Jurkat, Clone E6-1 (cell line): ENCODE measurements around the gene C14orf132.

Experiments
- DNase-seq: peaks from one replicate; pipeline ENCODE4 v3.0.0-alpha.2; 2011; ENCODE audit warnings: low read depth, low spot score
- H3K4me3 ChIP-seq: 2 replicates; pipeline ENCODE4 v1.5.1; 2011; ENCODE audit warnings: mild to moderate bottlenecking, low read length, control low read depth, moderate library complexity

The C14orf132 gene

DNA sequence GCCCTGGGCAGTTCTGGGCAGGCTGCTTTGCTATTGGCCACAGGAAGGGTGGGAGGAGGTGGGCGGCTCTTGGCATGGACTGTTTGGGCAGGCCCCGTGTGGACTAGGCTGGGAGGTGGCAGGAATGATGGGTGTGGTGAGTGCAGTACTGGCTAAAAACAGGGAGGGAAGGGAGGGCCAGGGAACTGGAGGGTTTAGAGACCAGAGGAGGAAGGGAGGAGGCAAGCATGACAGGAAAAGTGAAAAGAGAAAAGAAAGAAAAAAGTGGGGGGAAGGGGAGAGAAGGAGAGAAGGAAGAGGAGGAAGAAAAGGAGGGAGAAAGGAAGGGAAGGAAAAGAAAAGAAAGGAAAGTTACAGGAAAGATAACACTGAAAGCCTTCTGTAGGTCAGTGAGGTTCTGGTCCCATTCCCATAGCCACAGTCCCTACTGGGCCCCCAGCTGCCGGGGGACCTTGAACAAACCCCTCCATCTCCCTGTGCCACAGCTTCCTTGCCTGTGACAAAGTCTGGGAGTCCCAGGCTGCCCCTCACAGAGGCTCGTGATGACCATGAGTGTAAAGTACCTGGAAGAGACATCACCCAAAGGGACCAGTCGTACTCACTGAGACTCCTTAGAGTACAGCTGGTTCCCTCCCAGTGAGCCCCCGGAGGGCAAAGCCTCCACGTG is 1.1 kb upstream of the C14orf132 start:
- DNase-seq: no peak
- no peak overlapping the region for H3K4me3 ChIP-seq

DNA sequence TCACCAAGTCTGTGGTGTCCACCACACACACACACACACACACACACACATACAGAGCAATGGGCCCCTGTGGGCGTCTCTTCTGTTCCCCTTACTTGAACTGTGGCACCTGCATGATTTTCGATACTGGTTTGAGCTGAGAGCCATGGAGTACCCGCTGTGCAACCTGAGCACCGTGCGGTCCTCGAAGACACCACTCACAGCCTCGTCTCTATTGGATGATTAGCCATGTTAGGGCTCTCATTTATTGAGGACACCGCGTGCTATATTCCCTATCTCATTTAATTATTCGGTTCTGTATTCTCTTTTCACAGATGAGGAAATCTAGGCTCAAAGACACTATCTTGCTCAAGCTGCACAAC is 623 bp upstream of the C14orf132 start:
- no peak overlapping the region; the same call in 1 of the 2 replicates for H3K4me3 ChIP-seq
- DNase-seq: no peak

DNA sequence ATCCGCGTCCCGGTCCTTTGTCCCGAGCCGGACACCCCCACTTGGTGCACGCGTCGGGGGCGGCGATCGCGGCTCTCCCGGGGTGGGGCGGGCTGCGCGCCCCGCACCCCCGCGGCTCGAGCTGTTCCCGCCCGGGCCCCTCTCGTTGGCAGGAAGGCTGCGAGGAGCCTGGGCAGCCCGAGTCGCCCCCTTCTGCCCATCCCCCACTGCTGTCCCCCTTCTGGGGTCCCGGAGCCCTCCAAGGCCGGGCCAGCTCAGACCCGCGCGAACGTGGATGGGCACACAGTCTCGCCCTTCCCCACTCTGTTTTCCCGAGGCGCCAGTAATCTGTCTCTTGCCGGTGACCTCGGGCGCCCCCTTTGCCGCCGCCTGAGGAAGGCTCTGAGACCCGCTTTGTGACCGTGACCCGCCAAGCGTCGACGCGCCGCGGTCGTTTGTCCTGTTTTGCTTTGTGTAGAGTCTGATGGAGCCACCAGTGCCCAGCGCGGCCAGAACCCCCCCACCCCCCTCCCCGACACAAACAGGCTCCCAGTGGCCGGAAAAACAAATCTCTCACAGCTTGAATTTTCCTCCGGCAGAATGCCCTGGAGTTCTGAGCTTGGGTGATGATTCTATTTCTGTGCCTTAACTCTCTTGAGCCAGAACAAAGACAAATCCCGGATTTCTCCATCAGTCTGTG is 610 bp downstream of the C14orf132 start:
- no peak for DNase-seq
- H3K4me3 ChIP-seq: peak overlapping the region; percentile 53

DNA sequence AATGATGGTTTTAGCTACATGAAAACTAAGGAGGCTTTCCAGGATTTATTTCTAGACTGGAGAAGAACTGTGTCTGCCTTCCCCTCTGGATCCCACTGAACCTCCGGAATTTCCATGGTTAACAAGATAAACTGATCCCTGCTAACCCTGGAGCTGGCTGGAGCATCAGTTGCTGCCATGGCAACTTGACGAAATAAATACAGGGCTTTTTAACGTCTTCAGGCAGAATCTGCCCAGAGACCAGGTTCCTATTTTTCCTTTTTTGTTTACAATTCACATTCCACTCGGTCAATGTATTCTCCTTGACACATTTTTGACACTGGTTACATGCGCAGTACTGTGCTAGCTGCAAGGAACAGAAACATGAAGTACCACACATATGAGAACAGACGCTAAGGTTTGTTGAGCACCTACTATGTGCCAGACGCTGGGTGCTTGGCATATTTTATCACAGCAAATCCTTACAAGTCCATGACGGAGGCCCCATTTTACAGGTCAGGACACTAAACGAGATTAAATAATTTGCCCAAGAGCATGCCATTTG is 1.7 kb downstream of the C14orf132 start:
- no peak overlapping the region for H3K4me3 ChIP-seq
- DNase-seq: no peak

DNA sequence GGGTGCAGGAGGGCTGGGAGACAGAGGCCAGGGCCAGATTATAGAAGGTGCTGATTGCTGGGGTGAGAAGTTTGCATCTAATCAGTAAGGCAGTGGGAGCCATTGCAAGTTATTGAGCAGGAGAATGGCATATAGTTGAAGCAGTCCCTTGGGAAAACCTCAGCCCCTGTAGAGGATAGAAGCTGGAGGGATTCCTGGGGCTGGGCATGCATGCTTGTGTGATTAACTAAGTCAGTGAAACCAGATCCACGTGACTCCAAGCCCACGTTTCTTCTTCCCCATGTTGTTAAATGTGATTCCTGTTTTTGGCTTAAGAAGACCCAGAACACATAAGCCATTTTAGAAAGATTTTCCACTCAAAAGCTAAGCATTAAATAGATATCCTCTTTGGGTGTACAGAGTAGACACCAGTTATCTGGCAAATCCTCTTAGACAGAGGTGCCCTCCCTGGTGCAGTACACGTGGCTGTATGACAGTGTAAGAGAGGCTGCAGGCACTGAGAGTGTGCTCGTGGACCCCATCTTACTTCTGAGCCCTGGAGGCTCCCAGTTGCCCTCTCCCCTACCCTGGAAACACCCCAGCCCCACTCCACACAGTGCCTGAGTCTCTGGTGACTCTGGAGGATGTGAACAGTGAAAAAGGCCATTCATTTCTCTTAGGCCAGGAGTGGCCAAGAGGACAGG is 3.2 kb downstream of the C14orf132 start:
- no peak for DNase-seq
- no peak overlapping the region for H3K4me3 ChIP-seq

DNA sequence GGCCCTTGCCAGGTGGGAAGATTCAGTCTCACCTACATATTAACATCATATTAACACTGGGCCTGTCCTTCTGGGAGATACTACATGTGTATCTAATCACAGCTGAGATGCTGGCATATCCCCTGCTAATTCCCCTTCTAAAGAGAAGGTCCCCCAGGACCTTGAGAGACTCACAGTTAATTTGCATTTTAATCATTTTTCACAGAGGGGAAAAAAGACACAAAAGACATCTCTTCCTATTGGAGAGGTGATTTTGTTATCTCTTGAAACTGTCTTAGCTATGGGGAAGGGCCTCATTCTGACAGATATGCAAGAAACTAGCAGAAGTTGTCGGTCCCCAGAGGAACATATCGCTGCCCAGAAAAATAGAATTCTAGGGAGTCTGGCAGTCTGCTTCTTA is 7.5 kb downstream of the C14orf132 start:
- H3K4me3 ChIP-seq: no peak overlapping the region
- DNase-seq: no peak

DNA sequence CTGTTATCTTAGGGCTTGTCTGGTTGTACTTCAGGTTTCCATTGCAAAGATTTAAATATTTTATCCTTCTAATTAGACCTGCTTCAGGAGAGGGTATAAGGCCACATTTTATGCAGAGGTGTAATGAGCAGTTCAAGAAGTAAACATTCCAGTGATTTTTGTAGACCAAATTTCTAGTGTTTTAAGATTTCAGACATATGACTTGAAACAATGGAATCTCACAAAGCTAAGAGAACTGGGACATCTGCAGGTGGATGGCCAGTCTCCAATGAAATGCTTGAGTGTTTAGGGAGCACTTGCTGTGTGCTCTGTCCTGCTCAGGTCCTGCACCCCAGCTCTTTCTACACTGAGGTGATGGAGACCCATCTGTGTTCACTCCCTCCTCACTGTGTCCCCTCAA is 7.9 kb downstream of the C14orf132 start:
- H3K4me3 ChIP-seq: no peak overlapping the region
- DNase-seq: no peak

DNA sequence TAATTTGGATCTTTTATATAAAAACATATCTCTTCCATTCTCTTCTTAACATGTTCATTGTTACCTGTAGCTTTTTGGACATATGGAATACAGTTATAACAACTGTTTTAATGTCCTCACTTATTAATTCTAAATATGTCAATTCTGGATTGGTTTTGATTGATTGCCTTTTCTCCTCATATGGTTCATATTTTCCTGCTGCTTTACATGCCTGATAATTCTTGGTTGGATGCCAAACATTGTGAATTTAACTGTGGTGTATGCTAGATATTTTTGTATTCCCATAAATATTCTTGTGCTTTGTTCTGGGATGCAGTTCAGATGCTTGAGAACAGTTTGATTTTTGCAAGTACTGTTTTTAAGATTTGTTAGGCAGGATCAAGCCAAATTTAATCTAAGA is 10.8 kb downstream of the C14orf132 start:
- no peak overlapping the region for H3K4me3 ChIP-seq

DNA sequence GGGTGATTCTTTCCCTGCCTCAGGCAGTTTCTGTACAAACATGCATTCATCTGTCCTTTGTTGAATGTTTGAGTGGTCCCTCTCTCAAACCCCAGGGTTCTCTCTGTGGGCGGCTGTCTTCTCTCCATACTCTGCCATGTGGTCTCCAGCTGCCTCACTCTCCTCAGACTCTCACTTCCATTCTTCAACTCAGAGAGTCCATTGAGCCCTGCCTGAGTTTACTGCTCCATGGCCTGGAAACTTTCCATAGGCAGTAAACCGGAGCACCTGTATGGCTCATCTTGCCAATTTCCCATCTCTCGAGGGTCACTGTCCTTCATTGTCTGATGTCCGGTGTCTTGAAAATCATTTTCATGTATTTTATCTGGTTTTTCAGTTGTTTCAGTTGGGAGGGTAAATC is 11.3 kb downstream of the C14orf132 start:
- H3K4me3 ChIP-seq: no peak overlapping the region
- no peak for DNase-seq

More for the DNA sequence above, 10.8 kb downstream of the C14orf132 start:
- no peak for DNase-seq

DNA sequence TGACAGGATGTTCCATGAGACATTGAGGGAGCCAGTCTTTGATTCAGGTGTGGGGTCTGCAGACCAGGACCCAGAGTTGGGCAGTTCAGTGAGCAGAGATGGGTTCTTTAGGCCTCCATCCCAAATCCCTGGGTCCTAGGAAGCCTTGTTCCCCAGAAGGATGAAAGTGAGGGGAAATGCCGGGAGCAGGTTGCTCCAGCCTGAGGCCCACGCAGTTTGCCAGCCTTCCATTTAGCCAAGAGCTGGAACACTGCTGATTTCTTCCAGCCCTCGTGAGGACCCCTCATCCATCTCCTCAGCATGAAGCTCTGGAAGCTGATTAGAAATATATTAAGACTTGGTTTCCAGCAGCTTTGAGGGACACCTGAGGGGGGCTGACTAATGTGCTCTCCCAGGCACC is 12.1 kb downstream of the C14orf132 start:
- no peak overlapping the region for H3K4me3 ChIP-seq
- no peak for DNase-seq

DNA sequence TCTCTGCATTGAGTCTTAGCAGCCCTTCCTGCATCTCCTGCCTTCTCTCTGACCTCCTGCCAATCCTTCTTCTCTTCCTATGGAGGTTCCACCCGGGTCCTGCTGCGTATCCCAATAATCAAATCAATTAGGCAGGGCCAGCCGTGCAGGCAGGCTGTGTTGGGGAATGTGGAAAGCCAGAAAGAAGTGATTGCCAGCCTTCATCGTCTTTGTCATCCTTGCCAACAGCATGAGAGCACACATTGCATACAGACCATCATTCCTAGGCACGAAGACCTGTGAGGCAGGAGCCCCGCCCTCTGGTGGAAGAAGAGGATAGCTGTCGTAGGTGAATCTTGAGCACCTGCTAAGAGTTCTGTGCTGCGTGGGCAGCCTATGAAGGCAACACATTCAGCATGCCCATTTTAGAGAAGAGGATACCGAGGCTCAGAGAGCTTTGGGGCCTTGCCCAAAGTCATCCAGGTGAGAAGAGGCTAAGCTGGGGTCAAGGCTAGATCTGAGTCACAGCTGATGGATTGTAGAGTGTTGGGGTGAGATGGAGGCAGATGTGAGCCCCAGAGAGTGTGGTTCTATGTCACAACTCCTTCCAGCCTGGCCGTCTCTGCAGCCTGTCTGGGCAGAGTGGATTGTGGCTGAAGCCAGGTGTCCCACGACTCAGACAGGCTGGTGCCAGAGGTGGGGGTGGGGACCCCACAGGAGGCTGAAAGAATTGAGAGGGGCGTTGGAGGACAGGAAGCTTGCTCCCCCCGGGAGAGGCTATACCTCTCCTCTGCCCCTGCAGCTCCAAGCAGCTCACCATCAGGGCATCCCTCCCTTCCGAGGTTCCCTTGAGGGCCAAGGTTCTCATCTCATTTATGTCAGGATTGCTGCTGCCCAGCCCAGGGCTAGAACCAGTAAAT is 12.7 kb downstream of the C14orf132 start:
- H3K4me3 ChIP-seq: no peak overlapping the region
- peak; percentile 31 for DNase-seq

DNA sequence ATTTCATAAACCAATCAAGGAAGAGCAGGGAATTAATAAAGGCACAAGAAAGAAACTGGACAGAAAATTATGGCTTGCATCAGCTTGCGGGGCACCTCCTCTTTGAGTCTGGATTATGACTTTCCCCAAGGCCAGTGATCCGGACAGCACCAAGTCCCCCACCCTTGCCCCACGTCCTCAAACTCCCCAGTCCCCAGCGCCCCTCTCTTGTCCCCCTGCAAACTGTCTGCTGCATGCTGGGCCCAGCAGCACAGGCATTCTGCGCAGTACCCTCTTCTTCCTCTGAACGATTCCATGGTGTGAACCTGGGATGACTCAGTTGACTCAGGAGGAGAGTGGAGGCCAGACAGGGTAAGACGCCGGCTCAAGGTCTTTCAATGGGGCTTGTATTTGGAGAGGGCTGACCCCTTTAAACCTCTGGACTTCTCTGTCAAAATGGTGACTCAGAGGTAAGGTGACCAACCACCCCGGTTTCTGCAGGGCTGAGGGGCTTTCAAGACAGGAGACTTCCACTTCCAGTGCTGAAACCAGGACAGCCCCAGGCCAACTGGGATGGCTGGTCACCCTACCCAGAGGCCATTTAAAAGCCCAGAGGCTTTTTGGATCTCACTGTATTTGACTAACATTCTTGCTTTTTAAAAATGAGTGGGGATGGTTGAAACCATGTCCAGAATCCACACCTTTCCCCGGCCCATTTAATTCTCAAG is 13.5 kb downstream of the C14orf132 start:
- no peak for DNase-seq
- H3K4me3 ChIP-seq: no peak overlapping the region

DNA sequence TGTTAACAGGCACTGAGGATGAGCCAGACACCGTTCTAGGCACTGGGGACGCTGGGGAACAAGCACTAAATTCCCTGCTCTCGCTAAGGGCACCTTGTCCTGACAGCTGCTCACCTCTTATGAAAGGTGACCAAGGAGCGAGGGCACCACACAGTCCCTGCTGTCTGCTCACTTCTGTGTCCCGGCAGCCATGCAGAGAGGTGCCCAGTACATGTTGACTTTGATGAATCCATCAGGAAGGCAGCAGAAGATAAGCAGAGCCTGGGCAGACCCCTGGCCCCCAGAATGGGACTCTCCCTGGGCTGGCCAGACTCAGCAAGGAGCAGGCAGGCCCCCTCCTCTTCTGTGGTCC is 14.1 kb downstream of the C14orf132 start:
- H3K4me3 ChIP-seq: no peak overlapping the region
- no peak for DNase-seq

DNA sequence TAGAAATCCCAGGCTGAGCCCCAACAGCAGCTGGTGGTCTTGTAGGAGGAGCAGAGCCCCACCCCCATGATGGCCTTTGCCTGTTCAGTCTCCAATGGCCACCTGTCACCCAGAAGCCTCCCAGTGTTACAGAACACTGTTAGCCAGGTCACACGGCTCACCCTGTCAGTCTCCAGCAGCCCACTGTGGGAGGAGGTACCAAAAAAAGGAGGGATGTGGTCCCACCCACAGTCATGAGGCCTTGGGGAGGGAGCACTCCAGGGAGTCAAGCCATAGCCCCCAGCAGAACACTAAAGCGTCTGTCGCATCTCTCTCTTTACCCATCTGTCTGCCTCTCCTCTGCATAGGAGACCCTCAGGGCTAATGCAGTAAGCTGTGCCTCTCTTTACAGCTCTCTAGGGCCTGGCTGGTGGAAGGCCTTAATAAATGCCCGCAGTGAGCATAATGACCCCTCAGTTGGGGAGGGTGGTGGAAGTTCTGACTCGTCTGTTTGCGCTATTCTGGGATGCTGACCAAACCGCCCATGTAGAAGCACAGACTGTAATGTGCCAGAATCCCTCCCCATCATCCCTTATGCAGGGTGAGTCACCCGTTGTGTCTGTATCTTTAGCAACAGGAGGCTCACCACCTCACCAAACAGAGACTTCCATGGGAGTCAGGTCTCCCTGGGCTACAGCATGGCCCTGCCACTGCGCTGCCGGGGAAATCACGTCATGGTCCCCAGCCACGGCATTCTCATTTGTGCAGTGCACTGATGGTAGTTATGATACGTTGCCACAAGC is 14.6 kb downstream of the C14orf132 start:
- no peak for DNase-seq
- no peak overlapping the region for H3K4me3 ChIP-seq

DNA sequence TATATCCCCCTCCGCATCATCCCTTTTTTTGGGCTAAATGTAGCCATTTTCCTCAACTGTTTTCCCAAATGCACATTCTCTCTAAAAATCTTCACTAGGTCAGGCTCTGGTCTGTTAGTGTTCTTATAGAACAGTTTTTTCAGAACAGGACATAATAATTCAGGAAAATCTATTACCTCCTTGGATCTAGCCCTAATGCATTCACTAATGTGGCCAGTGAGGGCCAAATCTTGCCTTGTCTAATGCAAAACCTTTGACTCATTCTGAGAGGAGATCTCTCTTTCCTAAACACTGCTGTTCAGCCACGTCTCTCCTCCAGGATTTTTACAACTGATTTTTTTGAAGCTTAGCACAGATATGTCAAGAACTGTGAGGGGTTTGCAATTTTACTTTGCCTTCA is 15.5 kb downstream of the C14orf132 start:
- DNase-seq: no peak

DNA sequence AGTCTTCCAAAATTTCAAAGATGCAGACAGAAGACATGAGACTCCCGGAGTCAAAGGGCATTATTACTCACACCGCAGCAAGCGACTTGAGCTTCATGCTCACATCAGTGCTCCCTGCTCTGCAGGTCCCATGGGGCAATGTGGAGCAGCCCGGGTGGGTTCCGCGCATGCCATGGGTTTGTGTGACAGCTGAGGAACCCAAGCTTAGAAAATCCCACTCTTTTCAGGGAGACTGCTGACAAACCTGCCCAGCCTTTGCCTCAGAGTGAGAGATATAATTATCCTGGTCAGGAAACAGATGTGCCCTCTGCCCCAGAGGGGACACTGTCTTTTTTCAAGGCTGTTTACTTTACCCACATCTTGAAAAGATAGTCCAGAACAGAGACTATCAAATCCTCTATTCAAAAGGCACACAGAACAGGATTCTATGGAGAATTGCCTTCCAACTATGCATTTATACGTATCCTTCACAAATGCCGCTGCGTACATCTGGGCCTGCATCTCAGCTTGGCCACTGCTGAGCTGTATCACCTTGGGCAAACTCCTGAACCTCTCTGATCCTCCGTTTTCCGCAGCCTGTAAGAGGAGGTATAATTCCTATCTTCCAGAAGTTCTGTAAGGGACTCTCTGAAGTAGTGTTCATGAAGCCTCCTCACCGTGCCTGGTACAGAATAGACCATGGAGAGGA is 16.0 kb downstream of the C14orf132 start:
- no peak for DNase-seq
- no peak overlapping the region for H3K4me3 ChIP-seq

More for the DNA sequence above, 15.5 kb downstream of the C14orf132 start:
- no peak overlapping the region for H3K4me3 ChIP-seq

DNA sequence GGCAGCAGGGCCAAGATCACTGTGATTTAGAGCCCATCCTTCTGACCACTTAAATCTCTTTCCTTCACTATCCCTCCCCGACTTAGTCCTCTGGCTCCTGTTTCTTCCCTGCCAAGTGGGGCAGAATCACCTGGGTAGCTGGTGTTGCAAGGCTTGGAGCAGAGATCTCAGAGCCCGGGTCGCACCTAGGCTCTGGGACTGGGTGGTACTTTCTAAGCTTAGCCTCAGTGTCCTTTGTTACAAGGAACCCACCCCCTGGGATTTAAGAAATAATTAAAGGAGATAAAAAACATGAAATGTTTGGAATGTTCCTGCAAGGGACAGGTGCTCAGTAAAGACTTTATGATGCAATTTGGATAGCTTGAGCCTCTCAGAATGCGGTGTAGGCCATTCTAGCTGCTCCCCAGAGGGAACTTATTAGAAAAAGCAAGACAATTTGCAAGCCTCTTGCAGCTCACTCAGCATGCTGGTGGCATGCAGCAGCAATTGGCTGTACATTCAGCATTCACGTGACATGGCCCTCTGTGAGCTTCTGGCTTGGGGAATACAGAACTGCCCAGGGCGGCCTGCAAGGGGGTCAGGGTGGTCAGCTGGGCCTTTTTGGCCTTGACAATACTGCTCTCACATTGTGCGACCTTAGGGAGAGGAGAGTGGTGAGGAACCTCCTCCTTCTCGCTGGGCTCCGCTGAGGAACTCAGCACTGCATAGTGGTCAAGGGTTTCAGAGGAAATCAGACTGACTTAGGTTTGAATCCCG is 16.8 kb downstream of the C14orf132 start:
- H3K4me3 ChIP-seq: no peak overlapping the region
- DNase-seq: no peak
